Left renal cortex interstitium (tissue), 4 donors: ENCODE results near the gene PIH1D1. TPM values are rescaled to one million over a fixed set of nuclear protein-coding genes. Genes with fewer than 3 reads are reported as not detected.
"Not testable (repeated sequence)": the region's sequence is repeated elsewhere in the genome, so short reads cannot be mapped to it uniquely, and the experiment has no call there.

ENCODE experiments used
- DNase-seq, 4 donors: peaks; one replicate each; pipeline ENCODE4 v3.0.0-alpha.2; 2013; ENCODE audit warnings: low read depth in 4 of 4, low spot score in 2 of 4, missing footprints in 1 of 4
- polyA plus RNA-seq, 4 donors: library from polyadenylated mRNA; unstranded; fragments of 120-200 nt; gene quantifications; one replicate each; pipeline ENCODE4 v1.2.1, GENCODE V29; 2013; ENCODE audit not compliant: insufficient read length in 4 of 4

Gene PIH1D1
- polyA plus RNA-seq, 4 donors = 82.3 to 106 (median 94.2) TPM

GRCh38 chr19:49458567-49458903 lies 6.9 kb upstream of the PIH1D1 start:
- no peak for DNase-seq

GRCh38 chr19:49456326-49456725 lies 4.7 kb upstream of the PIH1D1 start:
- DNase-seq = no peak

- DNase-seq = peak in 1 of 4 donors; percentile 67
Observed at GRCh38 chr19:49455773-49456172, 4.2 kb upstream of the PIH1D1 start.

- DNase-seq = no peak
Observed at GRCh38 chr19:49453757-49454240, 2.2 kb upstream of the PIH1D1 start.

- DNase-seq = peak; percentile 94 to 97 (median 96)
Observed at GRCh38 chr19:49453013-49453756, 1.6 kb upstream of the PIH1D1 start, which contains the start of gene ALDH16A1. Gene ALDH16A1, plus strand, starts transcription at chr19:49453225. Its CDS starts 107 bp downstream, at chr19:49453332.

- DNase-seq = no peak
Observed at GRCh38 chr19:49450405-49450804, 1.2 kb downstream of the PIH1D1 start.

- no peak for DNase-seq
Observed at GRCh38 chr19:49448432-49448786, 3.2 kb downstream of the PIH1D1 start.

DNA sequence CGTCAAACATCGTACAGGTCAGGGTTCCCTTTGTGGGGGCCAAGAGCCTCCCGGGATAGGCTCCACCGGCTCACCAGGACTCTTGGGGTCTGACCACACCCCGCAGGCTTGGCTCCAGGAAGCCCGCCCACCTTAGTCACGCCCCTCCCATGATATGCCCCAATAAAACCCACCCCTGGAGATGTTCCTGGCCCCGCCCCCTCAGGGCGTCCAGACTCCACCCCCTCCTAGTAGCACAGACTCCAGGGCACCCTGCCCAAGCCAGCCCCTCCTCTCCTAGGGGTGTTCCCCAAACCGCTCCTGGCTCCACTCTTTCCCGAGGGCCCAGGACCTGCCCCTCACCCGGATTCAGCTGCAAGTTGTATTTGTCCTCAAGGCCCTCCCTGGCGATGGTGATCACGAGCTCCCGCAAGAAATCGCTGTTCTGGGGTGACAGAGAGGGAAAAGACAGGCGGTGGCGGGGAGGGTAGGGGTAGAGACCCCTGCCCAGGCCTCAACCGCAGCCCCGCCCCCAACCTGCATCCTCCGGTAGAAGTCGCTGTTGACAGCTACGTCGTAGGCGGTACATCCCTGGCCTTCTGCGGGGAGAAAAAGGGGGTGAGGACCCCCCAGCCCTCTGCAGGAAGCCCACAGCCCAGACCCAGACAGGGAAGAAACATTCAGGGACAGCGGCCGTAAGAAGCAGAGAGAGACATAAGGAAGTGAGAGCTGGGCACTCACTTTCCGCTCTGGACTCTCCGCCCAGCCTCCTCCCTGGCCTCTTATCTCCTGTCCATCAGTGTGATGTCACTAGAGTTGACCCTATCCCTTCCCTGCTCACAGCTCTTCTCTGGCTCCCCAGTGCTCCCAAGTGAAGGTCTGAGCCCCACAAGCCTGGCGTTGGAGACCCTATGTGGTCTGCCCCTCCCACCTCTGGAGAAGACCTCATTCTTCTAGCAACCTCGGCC lies 3.9 kb downstream of the PIH1D1 start:
- no peak for DNase-seq

GRCh38 chr19:49445997-49446396 lies 5.6 kb downstream of the PIH1D1 start:
- DNase-seq = no peak

DNA sequence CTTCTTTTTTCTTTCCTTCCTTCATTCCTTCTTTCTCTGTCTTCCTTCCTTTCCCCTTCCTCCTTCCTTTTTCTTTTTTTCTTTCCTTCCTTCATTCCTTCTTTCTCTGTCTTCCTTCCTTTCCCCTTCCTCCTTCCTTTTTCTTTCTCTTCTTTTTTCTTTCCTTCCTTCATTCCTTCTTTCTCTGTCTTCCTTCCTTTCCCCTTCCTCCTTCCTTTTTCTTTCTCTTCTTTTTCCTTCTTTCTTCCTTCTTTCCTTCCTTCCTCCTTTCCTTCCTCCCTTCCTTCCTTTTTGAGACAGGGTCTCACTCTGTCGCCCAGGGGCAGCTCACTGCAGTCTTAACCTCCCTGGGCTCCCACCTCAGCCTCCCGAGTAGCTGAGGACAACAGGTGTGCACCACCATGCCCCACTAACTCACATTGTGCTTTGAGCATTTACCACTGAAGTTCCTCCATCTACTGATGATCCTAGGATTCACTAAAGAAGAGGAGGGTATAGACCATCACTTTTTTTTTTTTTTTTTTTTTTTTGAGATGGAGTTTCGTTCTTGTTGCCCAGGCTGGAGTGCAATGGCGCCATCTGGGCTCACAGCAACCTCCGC lies 7.4 kb downstream of the PIH1D1 start:
- not testable (repeated sequence) for DNase-seq

DNA sequence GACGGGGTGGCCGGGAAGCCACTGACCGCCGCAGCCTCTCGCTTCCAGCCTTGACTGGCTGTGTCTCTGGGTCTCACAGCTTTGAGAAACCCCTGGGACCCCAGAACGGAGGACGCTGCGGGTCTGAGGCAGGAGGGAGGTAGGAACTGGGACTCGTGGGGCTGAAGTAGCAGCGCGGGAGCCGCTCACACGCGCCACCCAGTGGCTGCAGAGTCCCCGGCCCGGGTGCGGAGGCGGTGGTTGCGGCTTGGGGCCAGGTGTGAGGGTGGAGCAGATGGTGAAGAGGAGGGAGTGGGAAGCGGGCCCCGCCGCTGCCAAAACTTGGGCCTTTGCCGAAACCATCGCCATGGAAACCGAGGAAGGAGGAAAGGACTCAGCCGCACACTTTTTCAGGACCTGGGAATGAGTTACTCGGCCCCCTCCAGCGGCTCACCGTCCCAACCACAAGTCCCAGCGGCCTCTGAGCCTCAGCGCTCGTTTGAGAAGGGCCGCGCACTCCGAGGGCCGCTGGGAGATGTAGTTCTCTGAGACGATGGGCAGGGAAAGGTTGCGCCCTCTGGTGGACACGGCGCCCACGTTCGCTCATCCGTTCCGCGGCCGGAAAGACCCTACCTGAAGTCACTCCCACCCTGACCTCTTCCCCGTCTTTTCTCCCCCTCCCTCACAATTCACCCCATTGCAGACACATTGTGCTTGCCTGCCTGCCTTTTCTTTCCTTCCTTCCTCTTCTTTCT lies 8.1 kb downstream of the PIH1D1 start:
- DNase-seq = peak; percentile 89 to 92 (median 90)

GRCh38 chr19:49442771-49443365 lies 8.7 kb downstream of the PIH1D1 start:
- peak; percentile 41 to 78 (median 54) for DNase-seq

DNA sequence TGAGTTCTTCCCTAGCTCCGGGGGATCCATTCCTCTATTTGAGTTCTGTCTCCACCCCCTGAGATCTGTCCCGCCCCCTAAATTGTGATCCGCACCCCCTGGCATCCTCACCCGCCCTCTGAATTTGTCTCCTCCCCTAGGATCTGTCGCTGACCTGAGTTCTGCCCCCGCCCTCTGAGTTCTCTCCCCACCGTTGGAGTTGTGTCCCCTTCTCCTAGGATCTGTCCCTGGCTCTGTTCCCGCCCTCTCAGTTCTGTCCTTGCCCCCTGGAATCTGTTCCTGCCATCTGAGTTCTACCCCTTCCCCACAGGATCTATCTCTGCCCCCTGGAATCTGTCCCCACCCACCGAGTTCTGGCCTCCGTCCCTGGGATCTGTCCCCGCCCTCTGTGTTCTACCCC lies 9.3 kb downstream of the PIH1D1 start:
- DNase-seq = no peak

- no peak for DNase-seq
Observed at GRCh38 chr19:49441960-49442350, 9.7 kb downstream of the PIH1D1 start.

GRCh38 chr19:49441210-49441959 lies 10.2 kb downstream of the PIH1D1 start, which contains the start of gene SLC17A7:
Gene SLC17A7, minus strand, starts transcription at chr19:49441527. Its CDS starts 148 bp downstream, at chr19:49441379.
- no peak for DNase-seq

DNA sequence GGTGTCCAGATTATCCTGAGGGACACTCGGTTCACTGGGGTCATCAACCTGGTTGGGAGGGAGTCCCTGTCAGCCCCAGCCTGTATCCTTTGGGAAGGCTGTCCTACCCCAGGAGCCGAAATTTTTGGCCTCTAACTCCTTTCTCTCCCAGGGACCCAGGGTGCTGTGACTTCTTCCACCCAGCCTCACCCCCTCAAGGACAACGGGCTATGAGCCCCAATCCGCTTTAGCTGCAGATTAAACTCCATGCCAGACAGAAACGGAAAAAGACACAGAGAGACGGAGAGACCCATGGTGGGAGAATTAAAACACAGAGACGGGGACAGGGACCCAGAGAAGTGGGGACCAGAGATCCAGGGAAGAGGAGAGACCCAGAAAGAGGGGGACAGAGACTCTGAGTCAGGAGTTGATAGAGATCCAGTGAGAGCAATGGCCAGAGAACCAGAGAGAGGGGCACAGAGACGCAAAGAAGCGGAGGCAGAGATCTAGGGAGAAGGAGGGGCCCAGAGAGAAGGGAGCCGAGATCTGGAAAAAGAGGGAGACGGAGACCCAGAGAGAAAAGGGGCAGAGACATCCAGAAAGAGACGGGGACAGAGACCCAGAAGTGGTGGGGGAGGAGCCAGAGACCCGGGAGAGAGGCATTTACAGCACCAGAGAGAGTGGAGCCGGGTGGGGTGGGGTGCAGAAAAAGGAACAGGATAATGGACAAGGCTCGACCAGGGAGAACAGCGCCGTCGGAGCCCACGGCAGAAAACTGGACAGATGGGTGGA lies 11.0 kb downstream of the PIH1D1 start:
- no peak for DNase-seq

DNA sequence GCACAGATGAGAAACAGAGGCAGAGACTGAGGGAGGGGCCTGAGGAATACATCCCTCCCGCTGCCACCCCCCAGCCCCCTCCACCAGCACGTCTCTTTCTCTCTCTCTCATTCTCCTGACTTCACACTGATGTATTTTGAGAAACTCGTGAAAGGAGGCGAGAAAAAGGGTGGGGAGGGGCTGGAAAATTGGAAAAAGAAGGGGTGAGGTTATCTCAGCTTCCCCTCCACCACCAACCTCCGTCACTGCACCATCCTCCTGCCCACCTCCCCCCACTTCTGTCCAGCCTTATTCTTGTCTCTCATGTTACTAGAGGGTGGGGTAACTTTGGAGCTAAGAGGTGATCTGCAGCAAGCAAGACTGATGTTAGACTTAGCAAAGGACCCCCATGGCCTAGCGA lies 11.8 kb downstream of the PIH1D1 start:
- no peak for DNase-seq

GRCh38 chr19:49438261-49438660 lies 13.4 kb downstream of the PIH1D1 start:
- DNase-seq = no peak
